ENCODE measurements around the gene LSM3.
A peak's percentile ranks its signal among the peaks of the same experiment; 100 is the strongest.

LSM3 gene

GRCh38 chr3:14150078-14150477 lies 28.5 kb upstream of the LSM3 start:
- H3K27ac Mint-ChIP-seq = no peak overlapping the region

GRCh38 chr3:14150491-14151230 lies 28.0 kb upstream of the LSM3 start:
- Mint-ChIP-seq H3K9me3 (no peaks in the 10 kb centered on the region), H3K36me3 (peaks cover 66% of the 10 kb centered on the region), H3K4me3 (no peak overlapping the region), H3K27ac (peak overlapping the region; percentile 22), H3K27me3 (no peaks in the 10 kb centered on the region), H3K4me1 (peaks cover 6% of the 10 kb centered on the region)
- no peak for ATAC-seq

More at GRCh38 chr3:14150078-14150477, 28.5 kb upstream of the LSM3 start:
- no peak for ATAC-seq
- Mint-ChIP-seq H3K36me3 (peaks cover 61% of the 10 kb centered on the region), H3K9me3 (no peaks in the 10 kb centered on the region), H3K4me3 (no peak overlapping the region), H3K4me1 (peaks cover 11% of the 10 kb centered on the region), H3K27me3 (no peaks in the 10 kb centered on the region)

GRCh38 chr3:14151471-14152083 lies 27.0 kb upstream of the LSM3 start:
- ATAC-seq = no peak
- H3K27ac Mint-ChIP-seq = no peak overlapping the region
- H3K27me3 Mint-ChIP-seq = no peaks in the 10 kb centered on the region
- peaks cover 7% of the 10 kb centered on the region for H3K4me1 Mint-ChIP-seq
- H3K36me3 Mint-ChIP-seq = peaks cover 65% of the 10 kb centered on the region
- H3K4me3 Mint-ChIP-seq = no peak overlapping the region
- H3K9me3 Mint-ChIP-seq = no peaks in the 10 kb centered on the region

- H3K27me3 Mint-ChIP-seq = no peaks in the 10 kb centered on the region
- peaks cover 63% of the 10 kb centered on the region for H3K36me3 Mint-ChIP-seq
- no peak overlapping the region for H3K27ac Mint-ChIP-seq
- H3K4me1 Mint-ChIP-seq = peaks cover 7% of the 10 kb centered on the region
- no peak for ATAC-seq
- no peaks in the 10 kb centered on the region for H3K9me3 Mint-ChIP-seq
- no peak overlapping the region for H3K4me3 Mint-ChIP-seq
Measured at GRCh38 chr3:14152233-14152962, 26.2 kb upstream of the LSM3 start.

- H3K9me3 Mint-ChIP-seq = no peaks in the 10 kb centered on the region
- H3K36me3 Mint-ChIP-seq = peaks cover 64% of the 10 kb centered on the region
- peaks cover 7% of the 10 kb centered on the region for H3K4me1 Mint-ChIP-seq
Measured at GRCh38 chr3:14152963-14153355, 25.7 kb upstream of the LSM3 start.

GRCh38 chr3:14153663-14154062 lies 25.0 kb upstream of the LSM3 start:
- Mint-ChIP-seq H3K9me3 (no peaks in the 10 kb centered on the region), H3K27me3 (no peaks in the 10 kb centered on the region), H3K4me1 (peaks cover 7% of the 10 kb centered on the region), H3K4me3 (no peak overlapping the region), H3K27ac (no peak overlapping the region), H3K36me3 (peaks cover 70% of the 10 kb centered on the region)
- no peak for ATAC-seq

More at GRCh38 chr3:14152963-14153355, 25.7 kb upstream of the LSM3 start:
- no peaks in the 10 kb centered on the region for H3K27me3 Mint-ChIP-seq
- H3K27ac Mint-ChIP-seq = no peak overlapping the region
- H3K4me3 Mint-ChIP-seq = no peak overlapping the region
- ATAC-seq = no peak

- ATAC-seq = no peak
- Mint-ChIP-seq H3K4me1 (peaks cover 7% of the 10 kb centered on the region), H3K4me3 (no peak overlapping the region)
Measured at GRCh38 chr3:14154276-14154675, 24.3 kb upstream of the LSM3 start.

GRCh38 chr3:14154895-14155440 lies 23.6 kb upstream of the LSM3 start:
- Mint-ChIP-seq H3K27ac (no peak overlapping the region), H3K36me3 (peaks cover 82% of the 10 kb centered on the region), H3K4me3 (no peak overlapping the region), H3K9me3 (no peaks in the 10 kb centered on the region), H3K4me1 (peaks cover 7% of the 10 kb centered on the region), H3K27me3 (no peaks in the 10 kb centered on the region)
- no peak for ATAC-seq

More at GRCh38 chr3:14154276-14154675, 24.3 kb upstream of the LSM3 start:
- Mint-ChIP-seq H3K27ac (no peak overlapping the region), H3K27me3 (no peaks in the 10 kb centered on the region), H3K36me3 (peaks cover 76% of the 10 kb centered on the region), H3K9me3 (no peaks in the 10 kb centered on the region)

GRCh38 chr3:14156201-14156600 lies 22.4 kb upstream of the LSM3 start:
- no peak for ATAC-seq
- peaks cover 85% of the 10 kb centered on the region for H3K36me3 Mint-ChIP-seq
- H3K4me3 Mint-ChIP-seq = no peak overlapping the region
- peaks cover 7% of the 10 kb centered on the region for H3K4me1 Mint-ChIP-seq
- H3K27ac Mint-ChIP-seq = no peak overlapping the region
- no peaks in the 10 kb centered on the region for H3K27me3 Mint-ChIP-seq
- no peaks in the 10 kb centered on the region for H3K9me3 Mint-ChIP-seq

- H3K27ac Mint-ChIP-seq = no peak overlapping the region
- H3K4me3 Mint-ChIP-seq = no peak overlapping the region
- H3K27me3 Mint-ChIP-seq = no peaks in the 10 kb centered on the region
- peaks cover 93% of the 10 kb centered on the region for H3K36me3 Mint-ChIP-seq
- H3K9me3 Mint-ChIP-seq = no peaks in the 10 kb centered on the region
- no peak for ATAC-seq
- peaks cover 7% of the 10 kb centered on the region for H3K4me1 Mint-ChIP-seq
Measured at GRCh38 chr3:14156843-14157561, 21.6 kb upstream of the LSM3 start.

- Mint-ChIP-seq H3K9me3 (no peaks in the 10 kb centered on the region), H3K4me3 (no peak overlapping the region), H3K27ac (no peak overlapping the region), H3K36me3 (peaks cover 93% of the 10 kb centered on the region), H3K4me1 (peaks cover 7% of the 10 kb centered on the region), H3K27me3 (no peaks in the 10 kb centered on the region)
- ATAC-seq = no peak
Measured at GRCh38 chr3:14157951-14158350, 20.7 kb upstream of the LSM3 start.

GRCh38 chr3:14158370-14158769 lies 20.2 kb upstream of the LSM3 start:
- Mint-ChIP-seq H3K36me3 (peaks cover 95% of the 10 kb centered on the region), H3K9me3 (no peaks in the 10 kb centered on the region), H3K4me1 (peaks cover 7% of the 10 kb centered on the region), H3K27me3 (no peaks in the 10 kb centered on the region), H3K4me3 (no peak overlapping the region), H3K27ac (no peak overlapping the region)
- no peak for ATAC-seq

- H3K36me3 Mint-ChIP-seq = peaks cover 95% of the 10 kb centered on the region
- H3K27ac Mint-ChIP-seq = no peak overlapping the region
- H3K9me3 Mint-ChIP-seq = no peaks in the 10 kb centered on the region
- no peak overlapping the region for H3K4me3 Mint-ChIP-seq
- ATAC-seq = no peak
- H3K27me3 Mint-ChIP-seq = no peaks in the 10 kb centered on the region
- H3K4me1 Mint-ChIP-seq = peaks cover 7% of the 10 kb centered on the region
Measured at GRCh38 chr3:14159426-14159825, 19.2 kb upstream of the LSM3 start.

GRCh38 chr3:14161282-14161681 lies 17.3 kb upstream of the LSM3 start:
- Mint-ChIP-seq H3K36me3 (peaks cover 95% of the 10 kb centered on the region), H3K4me1 (peaks cover under 1% of the 10 kb centered on the region), H3K27me3 (no peaks in the 10 kb centered on the region), H3K27ac (no peak overlapping the region), H3K9me3 (no peaks in the 10 kb centered on the region), H3K4me3 (no peak overlapping the region)
- ATAC-seq = no peak

GRCh38 chr3:14162178-14162577 lies 16.4 kb upstream of the LSM3 start:
- Mint-ChIP-seq H3K27ac (no peak overlapping the region), H3K4me3 (no peak overlapping the region), H3K36me3 (peaks cover 99% of the 10 kb centered on the region), H3K27me3 (no peaks in the 10 kb centered on the region), H3K4me1 (peaks cover 2% of the 10 kb centered on the region), H3K9me3 (no peaks in the 10 kb centered on the region)
- ATAC-seq = no peak
